Measurements from ENCODE around the gene ZCWPW2.

The ZCWPW2 gene

GRCh38 chr3:28386049-28386448 is 37.5 kb downstream of the ZCWPW2 start:
- no peak for DNase-seq

- no peak for DNase-seq
These were observed 40.5 kb downstream of the ZCWPW2 start for GRCh38 chr3:28388978-28389377.

- no peak for DNase-seq
These were observed 50.7 kb downstream of the ZCWPW2 start for GRCh38 chr3:28399206-28399605.

GRCh38 chr3:28406241-28406640 is 57.7 kb downstream of the ZCWPW2 start:
- no peak for DNase-seq

GRCh38 chr3:28449398-28449797 is 100.9 kb downstream of the ZCWPW2 start:
- DNase-seq = no peak

- no peak for DNase-seq
These were observed 114.3 kb downstream of the ZCWPW2 start for GRCh38 chr3:28462866-28463265.

GRCh38 chr3:28467414-28467813 is 118.9 kb downstream of the ZCWPW2 start:
- DNase-seq = no peak

- no peak for DNase-seq
These were observed 127.7 kb downstream of the ZCWPW2 start for GRCh38 chr3:28476194-28476593.

- DNase-seq = no peak
These were observed 128.2 kb downstream of the ZCWPW2 start for GRCh38 chr3:28476764-28477163.

GRCh38 chr3:28485164-28485563 is 136.6 kb downstream of the ZCWPW2 start:
- DNase-seq = no peak

- no peak for DNase-seq
These were observed 146.8 kb downstream of the ZCWPW2 start for GRCh38 chr3:28495301-28495700.

GRCh38 chr3:28502397-28502937 is 153.9 kb downstream of the ZCWPW2 start:
- DNase-seq = no peak

- no peak for DNase-seq
These were observed 156.5 kb downstream of the ZCWPW2 start for GRCh38 chr3:28504976-28505375.

GRCh38 chr3:28521663-28522062 is 173.1 kb downstream of the ZCWPW2 start:
- no peak for DNase-seq

GRCh38 chr3:28542351-28542750 is 193.8 kb downstream of the ZCWPW2 start:
- no peak for DNase-seq

GRCh38 chr3:28544236-28544635 is 195.7 kb downstream of the ZCWPW2 start:
- no peak for DNase-seq

GRCh38 chr3:28544831-28545230 is 196.3 kb downstream of the ZCWPW2 start:
- DNase-seq = no peak

- DNase-seq = no peak
These were observed 199.2 kb downstream of the ZCWPW2 start for GRCh38 chr3:28547677-28548076.

GRCh38 chr3:28553175-28553574 is 204.7 kb downstream of the ZCWPW2 start:
- DNase-seq = no peak

GRCh38 chr3:28556195-28556594 is 207.7 kb downstream of the ZCWPW2 start:
- DNase-seq = no peak

- no peak for DNase-seq
These were observed 215.7 kb downstream of the ZCWPW2 start for GRCh38 chr3:28564211-28564610.

GRCh38 chr3:28569357-28569756 is 220.8 kb downstream of the ZCWPW2 start:
- DNase-seq = no peak

GRCh38 chr3:28574036-28574435 is 225.5 kb downstream of the ZCWPW2 start:
- DNase-seq = no peak

- DNase-seq = no peak
These were observed 226.7 kb downstream of the ZCWPW2 start for GRCh38 chr3:28575100-28575745.

All from stimulated activated naive CD4-positive, alpha-beta T cell treated with Interleukin-2 at 50 U/mL for 16 hours (primary cell).